ENCODE data around the gene CCR5. TPM values are rescaled to one million over a fixed set of nuclear protein-coding genes. Genes with fewer than 3 reads are reported as not detected.

Gene CCR5
- total and polyA plus RNA-seq, 9 of the 15 experiments (the other 6 are each of a cell fraction or from before 2014, with no cell fraction given), result not detected

GRCh38 chr3:46416811-46417510 is 46.2 kb downstream of the CCR5 start:
- Histone ChIP-seq H3K9ac (ENCODE audit: insufficient read depth in 1 of 2, low read depth in 2 of 2, low read length in 2 of 2) (no peak overlapping the region), H3K79me2 (ENCODE audit: control insufficient read depth, insufficient read depth, low read length) (no peaks in the 10 kb centered on the region), H3K9me1 (ENCODE audit: control insufficient read depth, insufficient read depth, low read length) (no peaks in the 10 kb centered on the region), H3K9me3 (replicated peaks; ENCODE audit: control insufficient read depth, insufficient read depth, low read depth, low read length) (no peaks in the 10 kb centered on the region; the same call in 1 of the 2 replicates), H3K36me3 (ENCODE audit: control insufficient read depth, insufficient read depth, low read length) (no peaks in the 10 kb centered on the region), H2AFZ (ENCODE audit: low read depth, low read length) (peak overlapping the region; percentile 72; the same call in 1 of the 2 replicates), H3K27ac (ENCODE audit: extremely low read depth, low read depth, low read length) (no peak overlapping the region), H3K27me3 (ENCODE audit: control insufficient read depth in 2 of 2, insufficient read depth in 2 of 2, low read length in 2 of 2) (no peaks in the 10 kb centered on the region), H3K4me3 (no peak overlapping the region), H3K4me2 (ENCODE audit: insufficient read depth, low read length) (no peak overlapping the region), H4K20me1 (replicated peaks; ENCODE audit: control insufficient read depth, insufficient read depth, low read length) (no peaks in the 10 kb centered on the region), H3K4me1 (replicated peaks in 1 of 2; ENCODE audit: control insufficient read depth in 2 of 2, insufficient read depth in 2 of 2, low read length in 2 of 2) (peaks cover 6 to 20% of the 10 kb centered on the region in 2 experiments; a peak in 4 of 5 replicates)
- ATAC-seq (peak; percentile 44), DNase-seq (ENCODE audit: extremely low read depth in 1 of 4, low spot score in 3 of 4) (no peak), FAIRE-seq (no peak)
- BruUV-seq (replicated peaks), result no TSS peak
- intact Hi-C loops (cut with micrococcal nuclease), result no loop called here
- TF ChIP-seq ZNF586 (CRISPR knock-in tag; conservative IDR thresholded peaks at IDR 0.05), result no peak
- TF ChIP-seq ZNF41 (CRISPR knock-in tag; conservative IDR thresholded peaks at IDR 0.05), result 0 out of 2 replicates have a peak, but pooled peaks have one; percentile 6
- TF ChIP-seq ZNF347 (CRISPR knock-in tag; IDR thresholded peaks at IDR 0.05; ENCODE audit: low read depth), result no peak
- 0 out of 2 replicates have a peak, but pooled peaks have one; percentile 22 for TF ChIP-seq GABPB1 (CRISPR knock-in tag; IDR thresholded peaks at IDR 0.05)
- TF ChIP-seq, protein P1, sequence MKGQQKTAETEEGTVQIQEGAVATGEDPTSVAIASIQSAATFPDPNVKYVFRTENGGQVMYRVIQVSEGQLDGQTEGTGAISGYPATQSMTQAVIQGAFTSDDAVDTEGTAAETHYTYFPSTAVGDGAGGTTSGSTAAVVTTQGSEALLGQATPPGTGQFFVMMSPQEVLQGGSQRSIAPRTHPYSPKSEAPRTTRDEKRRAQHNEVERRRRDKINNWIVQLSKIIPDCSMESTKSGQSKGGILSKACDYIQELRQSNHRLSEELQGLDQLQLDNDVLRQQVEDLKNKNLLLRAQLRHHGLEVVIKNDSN (CRISPR knock-in tag; IDR thresholded peaks at IDR 0.05), result 0 out of 2 replicates have a peak, but pooled peaks have one; percentile 29
- TF ChIP-seq, protein P2, sequence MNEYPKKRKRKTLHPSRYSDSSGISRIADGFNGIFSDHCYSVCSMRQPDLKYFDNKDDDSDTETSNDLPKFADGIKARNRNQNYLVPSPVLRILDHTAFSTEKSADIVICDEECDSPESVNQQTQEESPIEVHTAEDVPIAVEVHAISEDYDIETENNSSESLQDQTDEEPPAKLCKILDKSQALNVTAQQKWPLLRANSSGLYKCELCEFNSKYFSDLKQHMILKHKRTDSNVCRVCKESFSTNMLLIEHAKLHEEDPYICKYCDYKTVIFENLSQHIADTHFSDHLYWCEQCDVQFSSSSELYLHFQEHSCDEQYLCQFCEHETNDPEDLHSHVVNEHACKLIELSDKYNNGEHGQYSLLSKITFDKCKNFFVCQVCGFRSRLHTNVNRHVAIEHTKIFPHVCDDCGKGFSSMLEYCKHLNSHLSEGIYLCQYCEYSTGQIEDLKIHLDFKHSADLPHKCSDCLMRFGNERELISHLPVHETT (CRISPR knock-in tag; conservative IDR thresholded peaks at IDR 0.05 in 1 of 2, IDR thresholded peaks at IDR 0.05 in 1 of 2), result 0 out of 4 replicates have a peak, but pooled peaks of 1 of the 2 experiments have one; percentile 9
- no peak for TF ChIP-seq HDAC1 (IDR thresholded peaks at IDR 0.05)
- 40% methylated on average over 7 of the region's 7 CpGs for WGBS (ENCODE audit: insufficient coverage, low coverage, missing lambda C conversion rate)
- in situ Hi-C loops (cut with MboI), result loop anchor here (25.0 kb wide), 1 partner anchor 1380 kb away; the partner anchor contains the start of gene CLEC3B
- ChIA-PET CTCF (ENCODE audit: low intra/inter-chr PET ratio) (interaction anchor here (0.5 kb wide), 1 partner anchor 50 kb away, joined by 3 read pairs; no protein-coding TSS in a partner anchor), POLR2A (interaction anchor here (1.6 kb wide), 1 partner anchor 9 kb away, joined by 7 read pairs; the partner anchor contains the start of gene CCRL2)

All from K562 (cell line).